Uterus (tissue), 2 donors: ENCODE data around the gene B3GALT4.

Source experiments
- POLR2A ChIP-seq, 2 donors: fragments of 450-650 bp; IDR thresholded peaks; one replicate each; pipeline ENCODE4 v1.6.1; 2016; ENCODE audit warnings: antibody characterized with exemption in 2 of 2, mild to moderate bottlenecking in 1 of 2, moderate library complexity in 1 of 2
- TF ChIP-seq, protein P1 (sequence below), 4 experiments: fragments of 200-600 bp in 2 of 4; fragments of 450-650 bp in 2 of 4; sonication (generic) in 2 of 4; IDR thresholded peaks; one replicate each; pipeline ENCODE4 v1.5.1; 2016 to 2019; ENCODE audit warnings: antibody characterized with exemption in 4 of 4, mild to moderate bottlenecking in 2 of 4, moderate library complexity in 1 of 4

DNA sequence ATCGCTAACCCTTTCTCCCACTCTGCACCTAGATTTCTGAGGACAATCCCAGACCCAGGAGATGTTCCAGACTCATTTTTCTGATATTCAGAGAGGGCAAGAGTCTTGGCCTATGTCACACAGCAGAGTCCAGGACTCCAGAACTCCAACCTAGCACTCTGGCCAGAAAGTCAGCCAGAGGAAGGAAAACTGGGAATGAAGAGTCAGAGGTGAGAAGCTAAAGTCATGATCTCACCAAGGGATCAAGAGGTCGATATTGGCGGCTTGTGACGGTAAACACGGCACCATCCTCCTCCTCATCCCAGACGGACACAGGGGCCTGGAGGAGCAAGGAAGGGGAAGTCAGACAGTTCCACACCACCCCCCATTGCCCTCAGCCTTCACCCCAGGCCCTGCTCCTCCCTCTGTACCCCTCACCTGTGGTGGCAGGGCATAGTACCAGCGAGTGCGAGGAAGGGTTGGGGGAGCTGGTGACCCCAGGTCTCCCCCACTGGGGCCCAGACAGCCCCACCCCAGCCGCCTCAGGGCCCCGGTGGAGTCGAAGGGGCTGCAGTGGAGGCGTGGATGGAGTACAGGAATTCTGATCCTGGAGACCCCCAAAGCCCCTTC is 20.0 kb downstream of the B3GALT4 start:
- no peak for TF ChIP-seq POLR2A (IDR thresholded peaks at IDR 0.05)
- TF ChIP-seq, protein P1, sequence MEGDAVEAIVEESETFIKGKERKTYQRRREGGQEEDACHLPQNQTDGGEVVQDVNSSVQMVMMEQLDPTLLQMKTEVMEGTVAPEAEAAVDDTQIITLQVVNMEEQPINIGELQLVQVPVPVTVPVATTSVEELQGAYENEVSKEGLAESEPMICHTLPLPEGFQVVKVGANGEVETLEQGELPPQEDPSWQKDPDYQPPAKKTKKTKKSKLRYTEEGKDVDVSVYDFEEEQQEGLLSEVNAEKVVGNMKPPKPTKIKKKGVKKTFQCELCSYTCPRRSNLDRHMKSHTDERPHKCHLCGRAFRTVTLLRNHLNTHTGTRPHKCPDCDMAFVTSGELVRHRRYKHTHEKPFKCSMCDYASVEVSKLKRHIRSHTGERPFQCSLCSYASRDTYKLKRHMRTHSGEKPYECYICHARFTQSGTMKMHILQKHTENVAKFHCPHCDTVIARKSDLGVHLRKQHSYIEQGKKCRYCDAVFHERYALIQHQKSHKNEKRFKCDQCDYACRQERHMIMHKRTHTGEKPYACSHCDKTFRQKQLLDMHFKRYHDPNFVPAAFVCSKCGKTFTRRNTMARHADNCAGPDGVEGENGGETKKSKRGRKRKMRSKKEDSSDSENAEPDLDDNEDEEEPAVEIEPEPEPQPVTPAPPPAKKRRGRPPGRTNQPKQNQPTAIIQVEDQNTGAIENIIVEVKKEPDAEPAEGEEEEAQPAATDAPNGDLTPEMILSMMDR (IDR thresholded peaks at IDR 0.05): no peak
